Gastroesophageal sphincter (tissue), 3 donors: ENCODE data around the gene CABP2.

Source experiments
- CTCF ChIP-seq, 4 experiments: fragments of 200-600 bp in 2 of 4; fragments of 450-650 bp in 2 of 4; sonication (generic) in 1 of 4; IDR thresholded peaks; one replicate each; pipeline ENCODE4 v1.5.1; 2017 to 2019; ENCODE audit warnings: antibody characterized with exemption in 4 of 4, mild to moderate bottlenecking in 2 of 4, moderate library complexity in 2 of 4
- EP300 ChIP-seq: sonication (generic); formaldehyde crosslinking; IDR thresholded peaks from one replicate; pipeline ENCODE4 v1.6.1; 2017; ENCODE audit warnings: antibody characterized with exemption, mild to moderate bottlenecking
- POLR2A ChIP-seq, 2 donors: fragments of 450-650 bp; IDR thresholded peaks; one replicate each; pipeline ENCODE4 v1.6.1; 2017; ENCODE audit warnings: antibody characterized with exemption in 2 of 2, mild to moderate bottlenecking in 2 of 2, moderate library complexity in 1 of 2
- POLR2AphosphoS5 ChIP-seq: sonication (generic); formaldehyde crosslinking; IDR thresholded peaks from one replicate; pipeline ENCODE4 v1.6.1; 2017; ENCODE audit warnings: antibody characterized with exemption

DNA sequence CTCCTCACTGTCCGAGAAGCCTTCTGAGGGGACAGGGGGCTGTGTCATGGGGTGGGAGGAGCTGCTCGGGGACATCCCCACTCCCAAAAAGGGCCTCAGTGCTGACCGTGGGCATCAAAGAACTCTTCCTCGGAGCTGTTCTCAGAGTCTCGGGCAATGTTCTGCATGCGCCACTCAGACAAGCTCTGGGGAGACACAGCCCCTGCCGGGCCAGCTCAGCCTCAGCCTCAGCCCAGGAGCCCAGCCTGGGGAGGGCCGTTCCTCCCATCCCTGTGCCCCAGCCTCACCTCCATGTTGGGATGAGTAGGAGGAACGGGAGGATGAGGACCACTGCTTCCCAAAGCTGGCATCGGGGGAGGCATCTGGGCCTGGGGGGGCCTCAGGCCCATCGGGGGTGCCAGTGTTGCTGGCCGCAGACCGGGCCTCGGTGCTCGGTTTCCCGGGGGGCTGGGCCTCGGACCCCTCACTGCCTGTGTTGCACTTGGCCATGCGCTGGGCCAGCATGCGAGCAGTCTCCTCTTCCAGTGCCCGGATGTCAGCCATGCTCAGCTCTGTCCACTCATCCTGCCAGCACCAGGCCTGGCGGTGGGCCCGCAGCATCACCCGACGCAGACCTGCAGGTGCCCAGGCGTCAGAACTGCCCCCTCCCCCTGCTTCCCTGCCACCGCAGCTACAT, 23.3 kb downstream of the CABP2 start:
- no peak for TF ChIP-seq CTCF (IDR thresholded peaks at IDR 0.05)
- TF ChIP-seq POLR2AphosphoS5, result no peak
- no peak for TF ChIP-seq POLR2A (IDR thresholded peaks at IDR 0.05)
- no peak for TF ChIP-seq EP300
